Tibial nerve (tissue), 4 donors: ENCODE measurements around the gene TFAP2B. TPM values are rescaled to one million over a fixed set of nuclear protein-coding genes. Genes with fewer than 3 reads are reported as not detected.

Experiments
- DNase-seq, 2 donors: peaks; one replicate each; pipeline ENCODE4 v3.0.0-alpha.2; 2019; ENCODE audit warnings: low spot score in 2 of 2
- H3K27ac ChIP-seq, 4 donors: fragments of 200-600 bp; sonication (generic) in 3 of 4; one replicate each; pipeline ENCODE4 v1.5.1; 2017 to 2019; ENCODE audit warnings: mild to moderate bottlenecking in 1 of 4
- H3K27me3 ChIP-seq, 2 donors: fragments of 200-600 bp; sonication (generic) in 1 of 2; one replicate each; pipeline versions ENCODE4 v1.5.1 to v1.6.0; 2017 to 2019
- H3K36me3 ChIP-seq, 3 donors: fragments of 200-600 bp; sonication (generic); one replicate each; pipeline ENCODE4 v1.5.1; 2018 to 2019
- H3K4me1 ChIP-seq, 4 donors: fragments of 200-600 bp; sonication (generic) in 3 of 4; one replicate each; pipeline ENCODE4 v1.5.1; 2017 to 2019
- H3K4me3 ChIP-seq, 4 donors: fragments of 200-600 bp; sonication (generic) in 3 of 4; one replicate each; pipeline ENCODE4 v1.5.1; 2017 to 2019; ENCODE audit warnings: mild to moderate bottlenecking in 1 of 4, moderate library complexity in 1 of 4
- H3K9me3 ChIP-seq, 4 donors: fragments of 200-600 bp; sonication (generic) in 3 of 4; one replicate each; pipeline ENCODE4 v1.5.1; 2017 to 2019
- CTCF ChIP-seq, 5 experiments: fragments of 200-600 bp in 3 of 5; fragments of 450-650 bp in 2 of 5; sonication (generic) in 3 of 5; IDR thresholded peaks; one replicate each; pipeline ENCODE4 v1.5.1; 2016 to 2019; ENCODE audit warnings: antibody characterized with exemption in 5 of 5, mild to moderate bottlenecking in 3 of 5, moderate library complexity in 2 of 5
- EP300 ChIP-seq, 2 donors: sonication (generic); formaldehyde crosslinking; IDR thresholded peaks; one replicate each; pipeline ENCODE4 v1.6.1; 2017; ENCODE audit warnings: antibody characterized with exemption in 2 of 2, mild to moderate bottlenecking in 1 of 2
- POLR2A ChIP-seq, 2 donors: fragments of 450-650 bp; IDR thresholded peaks; one replicate each; pipeline ENCODE4 v1.6.1; 2017; ENCODE audit warnings: antibody characterized with exemption in 2 of 2, mild to moderate bottlenecking in 2 of 2, moderate library complexity in 2 of 2
- WGBS, 2 donors: methylation state at CpG; one replicate each; pipeline ENCODE4 v1.1.5; 2018; 5-methylcytosine and 5-hydroxymethylcytosine counted together
- total RNA-seq, 4 donors: library from RNA; depleted of rRNA; stranded (reverse); fragments of >200 nt; gene quantifications; one replicate each; pipeline ENCODE4 v1.1.0, GENCODE V29; 2016

TFAP2B gene
- total RNA-seq, 4 donors from 2014 or later, result 0.22 to 1.2 TPM; not detected in 2

DNA sequence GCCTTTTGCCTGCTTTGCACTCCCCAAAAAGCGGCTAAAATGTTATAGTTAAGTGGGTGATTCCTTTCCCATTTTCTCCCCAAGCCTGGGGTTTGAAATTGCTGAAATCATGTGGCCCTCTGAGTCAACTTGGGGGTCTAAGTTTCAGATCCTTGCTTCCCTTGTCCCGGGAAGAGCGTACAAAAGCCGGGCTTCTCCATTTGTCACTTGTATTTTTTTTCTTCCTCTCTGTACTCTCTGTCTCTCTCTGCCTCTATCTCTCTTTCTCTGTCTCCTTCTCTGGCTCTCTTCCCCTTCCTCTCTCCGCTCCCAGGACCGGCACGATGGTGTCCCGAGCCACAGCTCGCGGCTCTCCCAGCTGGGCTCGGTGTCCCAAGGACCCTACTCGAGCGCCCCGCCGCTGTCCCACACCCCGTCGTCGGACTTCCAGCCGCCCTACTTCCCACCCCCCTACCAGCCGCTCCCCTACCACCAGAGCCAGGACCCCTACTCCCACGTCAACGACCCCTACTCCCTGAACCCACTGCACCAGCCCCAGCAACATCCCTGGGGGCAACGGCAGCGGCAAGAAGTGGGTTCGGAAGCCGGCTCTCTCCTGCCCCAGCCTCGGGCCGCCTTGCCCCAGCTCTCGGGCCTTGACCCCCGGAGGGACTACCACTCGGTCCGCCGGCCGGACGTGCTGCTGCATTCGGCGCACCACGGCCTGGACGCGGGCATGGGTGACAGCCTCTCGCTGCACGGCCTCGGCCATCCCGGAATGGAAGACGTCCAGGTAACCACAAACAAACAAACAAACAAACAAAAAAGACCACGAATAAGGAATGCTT lies 4.6 kb downstream of the TFAP2B start:
- Histone ChIP-seq H3K9me3 (no peaks in the 10 kb centered on the region), H3K4me1 (peaks cover 0 to 30% (median 2%) of the 10 kb centered on the region in 4 donors), H3K4me3 (no peak overlapping the region), H3K36me3 (no peaks in the 10 kb centered on the region), H3K27me3 (peaks cover 4 to 98% of the 10 kb centered on the region in 2 donors), H3K27ac (no peak overlapping the region)
- TF ChIP-seq EP300 (IDR thresholded peaks at IDR 0.05) (no peak), POLR2A (IDR thresholded peaks at IDR 0.05) (no peak), CTCF (IDR thresholded peaks at IDR 0.05) (no peak)
- DNase-seq, result no peak
- 9 to 13% methylated on average over 46 of the region's 46 CpGs for WGBS, 2 donors

- DNase-seq, result no peak
- Histone ChIP-seq H3K4me1 (peaks cover 0 to 22% (median 2%) of the 10 kb centered on the region in 4 donors), H3K36me3 (no peaks in the 10 kb centered on the region), H3K4me3 (no peak overlapping the region), H3K9me3 (no peaks in the 10 kb centered on the region), H3K27me3 (peaks cover 4 to 95% of the 10 kb centered on the region in 2 donors), H3K27ac (no peak overlapping the region)
- TF ChIP-seq POLR2A (IDR thresholded peaks at IDR 0.05) (no peak), EP300 (IDR thresholded peaks at IDR 0.05) (no peak), CTCF (IDR thresholded peaks at IDR 0.05) (no peak)
- WGBS, 2 donors, result 40 to 53% methylated on average over 2 of the region's 2 CpGs
These were observed 5.9 kb downstream of the TFAP2B start for GRCh38 chr6:50824552-50824951.

GRCh38 chr6:50825375-50826036 lies 6.8 kb downstream of the TFAP2B start:
- H3K27me3 ChIP-seq, result peaks cover 0 to 96% of the 10 kb centered on the region in 2 donors
- H3K4me3 ChIP-seq, result no peak overlapping the region

GRCh38 chr6:50826037-50826761 lies 7.5 kb downstream of the TFAP2B start:
- 27% methylated on average over 19 of the region's 19 CpGs for WGBS, 2 donors
- peaks cover 0 to 96% of the 10 kb centered on the region in 2 donors for H3K27me3 ChIP-seq
- H3K4me3 ChIP-seq, result no peak overlapping the region
- no peak for DNase-seq
- no peaks in the 10 kb centered on the region for H3K36me3 ChIP-seq
- H3K9me3 ChIP-seq, result no peaks in the 10 kb centered on the region
- no peak overlapping the region for H3K27ac ChIP-seq
- peaks cover 0 to 6% (median 0%) of the 10 kb centered on the region in 4 donors for H3K4me1 ChIP-seq
- no peak for TF ChIP-seq CTCF (IDR thresholded peaks at IDR 0.05)
- TF ChIP-seq POLR2A (IDR thresholded peaks at IDR 0.05), result no peak
- no peak for TF ChIP-seq EP300 (IDR thresholded peaks at IDR 0.05)

More at GRCh38 chr6:50825375-50826036, 6.8 kb downstream of the TFAP2B start:
- Histone ChIP-seq H3K27ac (no peak overlapping the region), H3K4me1 (peaks cover 0 to 12% (median 0%) of the 10 kb centered on the region in 4 donors), H3K9me3 (no peaks in the 10 kb centered on the region), H3K36me3 (no peaks in the 10 kb centered on the region)
- no peak for DNase-seq
- no peak for TF ChIP-seq CTCF (IDR thresholded peaks at IDR 0.05)
- 23 to 30% methylated on average over 16 of the region's 16 CpGs for WGBS, 2 donors
